GM12874 (cell line): Measurements from ENCODE around the gene PRDM8.

Experiments used
- TF ChIP-seq, protein P1 (sequence below): IDR thresholded peaks from 2 replicates; pipeline ENCODE4 v1.5.1; 2011; ENCODE audit warnings: low read depth, mild to moderate bottlenecking, control low read depth, low read length, moderate library complexity; ENCODE audit not compliant: insufficient read depth

Gene PRDM8

DNA sequence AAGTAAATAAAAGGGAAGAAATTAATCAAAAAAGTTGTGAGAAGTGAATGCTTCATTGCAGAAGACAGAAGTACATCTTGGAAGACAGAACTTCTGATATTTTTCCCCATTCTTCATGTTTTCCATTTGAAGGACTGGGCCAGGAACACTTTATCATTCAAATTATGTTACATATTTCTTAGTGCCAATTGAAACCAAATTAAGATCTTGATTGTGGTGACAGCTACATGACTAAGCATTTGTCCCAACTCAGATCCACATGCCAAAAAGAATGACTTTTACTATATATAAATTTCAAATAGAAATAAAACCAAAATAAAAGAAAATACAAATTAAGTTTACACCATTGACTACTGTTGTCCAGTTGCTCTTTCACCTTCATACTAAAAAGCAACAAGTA, 55.1 kb downstream of the PRDM8 start:
- TF ChIP-seq, protein P1, sequence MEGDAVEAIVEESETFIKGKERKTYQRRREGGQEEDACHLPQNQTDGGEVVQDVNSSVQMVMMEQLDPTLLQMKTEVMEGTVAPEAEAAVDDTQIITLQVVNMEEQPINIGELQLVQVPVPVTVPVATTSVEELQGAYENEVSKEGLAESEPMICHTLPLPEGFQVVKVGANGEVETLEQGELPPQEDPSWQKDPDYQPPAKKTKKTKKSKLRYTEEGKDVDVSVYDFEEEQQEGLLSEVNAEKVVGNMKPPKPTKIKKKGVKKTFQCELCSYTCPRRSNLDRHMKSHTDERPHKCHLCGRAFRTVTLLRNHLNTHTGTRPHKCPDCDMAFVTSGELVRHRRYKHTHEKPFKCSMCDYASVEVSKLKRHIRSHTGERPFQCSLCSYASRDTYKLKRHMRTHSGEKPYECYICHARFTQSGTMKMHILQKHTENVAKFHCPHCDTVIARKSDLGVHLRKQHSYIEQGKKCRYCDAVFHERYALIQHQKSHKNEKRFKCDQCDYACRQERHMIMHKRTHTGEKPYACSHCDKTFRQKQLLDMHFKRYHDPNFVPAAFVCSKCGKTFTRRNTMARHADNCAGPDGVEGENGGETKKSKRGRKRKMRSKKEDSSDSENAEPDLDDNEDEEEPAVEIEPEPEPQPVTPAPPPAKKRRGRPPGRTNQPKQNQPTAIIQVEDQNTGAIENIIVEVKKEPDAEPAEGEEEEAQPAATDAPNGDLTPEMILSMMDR: no peak

GRCh38 chr4:80252953-80253352, 55.6 kb downstream of the PRDM8 start:
- TF ChIP-seq, protein P1: no peak

DNA sequence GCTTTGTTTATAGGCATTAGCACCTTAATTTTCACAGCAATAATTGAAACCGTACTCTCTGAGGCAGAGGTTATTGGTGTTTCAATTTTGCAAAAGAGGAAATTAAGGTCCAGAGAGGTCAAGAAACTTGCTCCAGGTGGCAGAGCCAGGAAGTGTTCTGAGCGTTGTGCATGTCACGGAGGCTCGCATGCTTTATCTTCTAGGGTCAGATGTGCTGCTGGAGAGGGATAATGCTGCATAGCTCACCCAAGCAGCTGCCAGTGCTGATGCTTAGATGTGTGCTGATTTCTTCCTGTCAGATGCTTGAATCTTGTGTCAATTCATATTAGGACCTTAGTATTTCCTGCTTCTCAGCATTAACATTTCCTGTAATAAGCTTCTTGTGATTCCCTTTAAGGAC, 56.2 kb downstream of the PRDM8 start:
- TF ChIP-seq, protein P1: no peak
